Vagina (tissue), 2 donors: Measurements from ENCODE around the gene CPSF7.

ENCODE experiments used
- POLR2A ChIP-seq, 2 donors: fragments of 450-650 bp; IDR thresholded peaks; one replicate each; pipeline ENCODE4 v1.6.1; 2017; ENCODE audit warnings: antibody characterized with exemption in 2 of 2, mild to moderate bottlenecking in 2 of 2, moderate library complexity in 2 of 2
- POLR2AphosphoS5 ChIP-seq, 2 donors: sonication (generic); formaldehyde crosslinking; IDR thresholded peaks; one replicate each; pipeline ENCODE4 v1.9.0; 2017; ENCODE audit warnings: antibody characterized with exemption in 2 of 2, mild to moderate bottlenecking in 2 of 2, low read depth in 1 of 2; ENCODE audit not compliant: insufficient read depth in 1 of 2
- TF ChIP-seq, protein P1 (sequence below), 3 experiments: fragments of 450-650 bp in 2 of 3; fragments of 200-600 bp in 1 of 3; sonication (generic) in 1 of 3; IDR thresholded peaks; one replicate each; pipeline ENCODE4 v1.5.1; 2017 to 2019; ENCODE audit warnings: antibody characterized with exemption in 3 of 3, mild to moderate bottlenecking in 2 of 3, moderate library complexity in 2 of 3

DNA sequence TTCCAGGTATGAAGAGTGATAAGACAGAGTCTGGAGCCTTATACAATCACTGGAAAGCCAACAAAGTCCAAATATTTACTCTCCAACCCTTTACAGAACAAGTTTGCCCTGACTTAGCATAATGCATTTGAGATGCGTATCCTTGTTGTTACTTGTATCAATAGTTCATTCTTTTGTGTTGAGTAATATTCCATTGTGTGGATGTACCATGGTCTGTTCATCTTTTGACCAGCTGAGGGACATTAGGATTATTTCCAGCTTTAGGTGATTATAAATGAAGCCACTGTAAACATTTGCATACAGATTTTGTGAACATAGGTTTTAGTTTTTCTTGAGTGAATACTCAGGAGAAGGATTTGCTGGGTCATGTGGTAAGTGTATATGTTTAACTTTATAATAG is 9.8 kb upstream of the CPSF7 start:
- TF ChIP-seq, protein P1, sequence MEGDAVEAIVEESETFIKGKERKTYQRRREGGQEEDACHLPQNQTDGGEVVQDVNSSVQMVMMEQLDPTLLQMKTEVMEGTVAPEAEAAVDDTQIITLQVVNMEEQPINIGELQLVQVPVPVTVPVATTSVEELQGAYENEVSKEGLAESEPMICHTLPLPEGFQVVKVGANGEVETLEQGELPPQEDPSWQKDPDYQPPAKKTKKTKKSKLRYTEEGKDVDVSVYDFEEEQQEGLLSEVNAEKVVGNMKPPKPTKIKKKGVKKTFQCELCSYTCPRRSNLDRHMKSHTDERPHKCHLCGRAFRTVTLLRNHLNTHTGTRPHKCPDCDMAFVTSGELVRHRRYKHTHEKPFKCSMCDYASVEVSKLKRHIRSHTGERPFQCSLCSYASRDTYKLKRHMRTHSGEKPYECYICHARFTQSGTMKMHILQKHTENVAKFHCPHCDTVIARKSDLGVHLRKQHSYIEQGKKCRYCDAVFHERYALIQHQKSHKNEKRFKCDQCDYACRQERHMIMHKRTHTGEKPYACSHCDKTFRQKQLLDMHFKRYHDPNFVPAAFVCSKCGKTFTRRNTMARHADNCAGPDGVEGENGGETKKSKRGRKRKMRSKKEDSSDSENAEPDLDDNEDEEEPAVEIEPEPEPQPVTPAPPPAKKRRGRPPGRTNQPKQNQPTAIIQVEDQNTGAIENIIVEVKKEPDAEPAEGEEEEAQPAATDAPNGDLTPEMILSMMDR (IDR thresholded peaks at IDR 0.05), result no peak
- TF ChIP-seq POLR2A (IDR thresholded peaks at IDR 0.05) (no peak), POLR2AphosphoS5 (IDR thresholded peaks at IDR 0.05; ENCODE audit: insufficient read depth in 1 of 2, low read depth in 1 of 2) (no peak)
